Measurements from ENCODE around the gene CHCHD1.
"Not testable (repeated sequence)": the region's sequence is repeated elsewhere in the genome, so short reads cannot be mapped to it uniquely, and the experiment has no call there.

The CHCHD1 gene

DNA sequence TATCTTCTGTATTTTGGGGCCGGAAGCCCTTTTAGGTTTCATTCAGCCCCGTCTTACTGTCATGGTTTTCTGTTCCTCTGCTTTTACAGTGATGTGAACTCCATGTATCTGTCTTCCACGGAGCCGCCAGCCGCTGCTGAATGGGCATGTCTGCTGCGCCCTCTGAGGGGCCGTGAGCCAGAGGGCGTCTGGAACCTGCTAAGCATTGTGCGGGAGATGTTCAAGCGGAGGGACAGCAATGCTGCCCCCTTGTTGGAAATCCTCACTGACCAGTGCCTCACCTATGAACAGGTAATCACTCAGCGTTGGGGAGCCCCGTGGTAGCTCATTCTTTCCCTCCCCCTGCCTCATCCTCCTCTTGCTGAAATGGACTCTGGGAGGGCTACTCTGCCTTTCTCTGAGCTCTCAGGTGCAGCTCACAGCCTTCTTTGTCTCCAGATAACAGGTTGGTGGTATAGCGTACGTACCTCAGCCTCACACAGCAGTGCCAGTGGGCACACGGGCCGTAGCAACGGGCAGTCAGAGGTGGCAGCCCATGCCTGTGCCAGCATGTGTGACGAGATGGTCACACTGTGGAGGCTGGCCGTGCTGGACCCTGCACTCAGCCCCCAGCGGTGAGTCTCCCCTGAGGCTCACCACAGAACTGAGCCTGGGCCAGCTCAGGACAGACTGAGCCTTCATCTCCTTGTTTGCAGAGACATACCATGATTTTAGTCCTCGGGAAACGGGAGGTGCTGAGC, 9.2 kb downstream of the CHCHD1 start:
- no peak overlapping the region for H3K4me3 ChIP-seq (ENCODE audit: control insufficient read depth, low read depth, low read length)
- no peak for TF ChIP-seq CTCF (IDR thresholded peaks at IDR 0.05; ENCODE audit: control insufficient read depth, insufficient read depth, low read depth, low read length, missing control alignments)

GRCh38 chr10:73791871-73792400, 10.1 kb downstream of the CHCHD1 start:
- no peak for DNase-seq (ENCODE audit: low read depth)
- TF ChIP-seq CTCF (IDR thresholded peaks at IDR 0.05; ENCODE audit: control insufficient read depth, insufficient read depth, low read depth, low read length, missing control alignments), result no peak
- H3K4me3 ChIP-seq (ENCODE audit: control insufficient read depth, low read depth, low read length), result no peak overlapping the region

More for the DNA sequence above, 9.2 kb downstream of the CHCHD1 start:
- DNase-seq (ENCODE audit: low read depth), result no peak

GRCh38 chr10:73793456-73793855, 11.6 kb downstream of the CHCHD1 start:
- no peak for DNase-seq (ENCODE audit: low read depth)
- TF ChIP-seq CTCF (IDR thresholded peaks at IDR 0.05; ENCODE audit: control insufficient read depth, insufficient read depth, low read depth, low read length, missing control alignments), result no peak
- no peak overlapping the region for H3K4me3 ChIP-seq (ENCODE audit: control insufficient read depth, low read depth, low read length)

- not testable (repeated sequence) for DNase-seq (ENCODE audit: low read depth); H3K4me3 ChIP-seq (ENCODE audit: control insufficient read depth, low read depth, low read length)
Measured at GRCh38 chr10:73795491-73795890, 13.6 kb downstream of the CHCHD1 start.

- not testable (repeated sequence) for DNase-seq (ENCODE audit: low read depth); H3K4me3 ChIP-seq (ENCODE audit: control insufficient read depth, low read depth, low read length)
Measured at GRCh38 chr10:73796035-73796434, 14.2 kb downstream of the CHCHD1 start.

DNA sequence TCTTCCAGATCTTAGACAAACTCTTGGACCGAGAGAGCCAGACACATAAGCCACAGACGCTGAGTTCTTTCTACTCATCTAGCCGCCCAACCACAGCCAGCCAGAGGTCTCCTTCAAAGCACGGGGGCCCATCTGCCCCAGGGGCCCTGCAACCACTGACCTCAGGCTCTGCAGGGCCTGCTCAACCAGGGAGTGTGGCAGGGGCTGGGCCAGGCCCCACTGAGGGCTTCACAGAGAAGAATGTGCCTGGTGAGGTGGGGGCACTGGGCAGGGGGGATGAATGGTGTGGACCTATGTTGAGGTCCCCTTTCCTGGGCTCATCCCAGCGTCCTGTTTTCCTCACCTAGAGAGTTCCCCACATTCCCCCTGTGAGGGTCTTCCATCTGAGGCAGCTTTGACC, 14.9 kb downstream of the CHCHD1 start:
- H3K4me3 ChIP-seq (ENCODE audit: control insufficient read depth, low read depth, low read length), result no peak overlapping the region
- DNase-seq (ENCODE audit: low read depth), result no peak
- TF ChIP-seq CTCF (IDR thresholded peaks at IDR 0.05; ENCODE audit: control insufficient read depth, insufficient read depth, low read depth, low read length, missing control alignments), result no peak

- TF ChIP-seq CTCF (IDR thresholded peaks at IDR 0.05; ENCODE audit: control insufficient read depth, insufficient read depth, low read depth, low read length, missing control alignments), result no peak
- no peak overlapping the region for H3K4me3 ChIP-seq (ENCODE audit: control insufficient read depth, low read depth, low read length)
- no peak for DNase-seq (ENCODE audit: low read depth)
Measured at GRCh38 chr10:73797324-73798025, 15.6 kb downstream of the CHCHD1 start.
